ENCODE measurements around the gene PRKAR2A. TPM values are rescaled to one million over a fixed set of nuclear protein-coding genes. Genes with fewer than 3 reads are reported as not detected.

Gene PRKAR2A
- total and polyA plus RNA-seq, 9 of the 15 experiments (the other 6 are each of a cell fraction or from before 2014, with no cell fraction given), result 15.9 to 84.5 (median 37.6) TPM

DNA sequence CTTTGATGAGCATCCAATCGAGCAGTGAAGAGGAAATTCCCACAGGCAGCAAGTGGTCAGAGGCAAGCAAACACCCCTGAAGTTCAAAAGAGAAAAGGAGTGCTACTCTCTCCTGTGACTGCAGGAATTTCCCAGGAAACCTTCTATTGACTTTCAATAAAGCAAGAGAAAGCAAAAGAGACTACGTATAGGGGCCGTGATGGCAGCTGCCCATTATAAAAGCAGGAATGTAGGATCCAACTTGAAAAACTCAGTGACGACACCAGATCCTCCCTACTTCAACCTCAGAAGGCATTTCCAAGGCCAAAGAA, 77.5 kb downstream of the PRKAR2A start:
- H3K9ac ChIP-seq (ENCODE audit: insufficient read depth in 1 of 2, low read depth in 2 of 2, low read length in 2 of 2), result no peak overlapping the region
- POLR2A ChIA-PET, result interaction anchor here (0.6 kb wide), 1 partner anchor 734 kb away, joined by 3 read pairs; no protein-coding TSS in a partner anchor
- peaks cover 31% of the 10 kb centered on the region; the same call in 2 of the 3 replicates for H3K36me3 ChIP-seq (ENCODE audit: control insufficient read depth, insufficient read depth, low read length)
- no peaks in the 10 kb centered on the region for H3K9me1 ChIP-seq (ENCODE audit: control insufficient read depth, insufficient read depth, low read length)
- FAIRE-seq (no peak), ATAC-seq (no peak), DNase-seq (ENCODE audit: extremely low read depth in 1 of 4, low spot score in 3 of 4) (no peak)
- intact Hi-C loops (cut with micrococcal nuclease) (no loop called here), in situ Hi-C loops (cut with MboI) (no loop called here)
- TF ChIP-seq ETS2 (tag; IDR thresholded peaks at IDR 0.05; ENCODE audit: borderline replicate concordance, poor library complexity, severe bottlenecking) (no peak), RCOR1 (IDR thresholded peaks at IDR 0.05; ENCODE audit: borderline replicate concordance in 1 of 2, low read depth in 2 of 2, low read length in 2 of 2) (no peak), C11orf30 (IDR thresholded peaks at IDR 0.05; ENCODE audit: low read depth) (no peak), HDAC1 (IDR thresholded peaks at IDR 0.05) (no peak), ZNF444 (CRISPR knock-in tag; IDR thresholded peaks at IDR 0.05) (no peak), CTBP1 (IDR thresholded peaks at IDR 0.05; ENCODE audit: borderline replicate concordance) (no peak), SREBF2 (CRISPR knock-in tag; IDR thresholded peaks at IDR 0.05) (no peak), ZNF253 (CRISPR knock-in tag; conservative IDR thresholded peaks at IDR 0.05) (no peak), ZNF778 (CRISPR knock-in tag; IDR thresholded peaks at IDR 0.05) (no peak), PHF20 (IDR thresholded peaks at IDR 0.05; ENCODE audit: partially characterized antibody) (no peak), FOXJ2 (tag; IDR thresholded peaks at IDR 0.05) (no peak), ZNF583 (CRISPR knock-in tag; IDR thresholded peaks at IDR 0.05) (no peak), CXXC5 (CRISPR knock-in tag; IDR thresholded peaks at IDR 0.05) (no peak), HDAC3 (IDR thresholded peaks at IDR 0.05; ENCODE audit: borderline replicate concordance, partially characterized antibody) (no peak), HDGF (IDR thresholded peaks at IDR 0.05) (no peak)
- TF ChIP-seq, protein P1, sequence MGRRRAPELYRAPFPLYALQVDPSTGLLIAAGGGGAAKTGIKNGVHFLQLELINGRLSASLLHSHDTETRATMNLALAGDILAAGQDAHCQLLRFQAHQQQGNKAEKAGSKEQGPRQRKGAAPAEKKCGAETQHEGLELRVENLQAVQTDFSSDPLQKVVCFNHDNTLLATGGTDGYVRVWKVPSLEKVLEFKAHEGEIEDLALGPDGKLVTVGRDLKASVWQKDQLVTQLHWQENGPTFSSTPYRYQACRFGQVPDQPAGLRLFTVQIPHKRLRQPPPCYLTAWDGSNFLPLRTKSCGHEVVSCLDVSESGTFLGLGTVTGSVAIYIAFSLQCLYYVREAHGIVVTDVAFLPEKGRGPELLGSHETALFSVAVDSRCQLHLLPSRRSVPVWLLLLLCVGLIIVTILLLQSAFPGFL (CRISPR knock-in tag; IDR thresholded peaks at IDR 0.05), result no peak
- TF ChIP-seq, protein P2, sequence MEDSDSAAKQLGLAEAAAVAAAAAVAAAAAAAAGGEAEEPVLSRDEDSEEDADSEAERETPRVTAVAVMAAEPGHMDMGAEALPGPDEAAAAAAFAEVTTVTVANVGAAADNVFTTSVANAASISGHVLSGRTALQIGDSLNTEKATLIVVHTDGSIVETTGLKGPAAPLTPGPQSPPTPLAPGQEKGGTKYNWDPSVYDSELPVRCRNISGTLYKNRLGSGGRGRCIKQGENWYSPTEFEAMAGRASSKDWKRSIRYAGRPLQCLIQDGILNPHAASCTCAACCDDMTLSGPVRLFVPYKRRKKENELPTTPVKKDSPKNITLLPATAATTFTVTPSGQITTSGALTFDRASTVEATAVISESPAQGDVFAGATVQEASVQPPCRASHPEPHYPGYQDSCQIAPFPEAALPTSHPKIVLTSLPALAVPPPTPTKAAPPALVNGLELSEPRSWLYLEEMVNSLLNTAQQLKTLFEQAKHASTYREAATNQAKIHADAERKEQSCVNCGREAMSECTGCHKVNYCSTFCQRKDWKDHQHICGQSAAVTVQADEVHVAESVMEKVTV (CRISPR knock-in tag; IDR thresholded peaks at IDR 0.05), result no peak
- TF ChIP-seq, protein P3, sequence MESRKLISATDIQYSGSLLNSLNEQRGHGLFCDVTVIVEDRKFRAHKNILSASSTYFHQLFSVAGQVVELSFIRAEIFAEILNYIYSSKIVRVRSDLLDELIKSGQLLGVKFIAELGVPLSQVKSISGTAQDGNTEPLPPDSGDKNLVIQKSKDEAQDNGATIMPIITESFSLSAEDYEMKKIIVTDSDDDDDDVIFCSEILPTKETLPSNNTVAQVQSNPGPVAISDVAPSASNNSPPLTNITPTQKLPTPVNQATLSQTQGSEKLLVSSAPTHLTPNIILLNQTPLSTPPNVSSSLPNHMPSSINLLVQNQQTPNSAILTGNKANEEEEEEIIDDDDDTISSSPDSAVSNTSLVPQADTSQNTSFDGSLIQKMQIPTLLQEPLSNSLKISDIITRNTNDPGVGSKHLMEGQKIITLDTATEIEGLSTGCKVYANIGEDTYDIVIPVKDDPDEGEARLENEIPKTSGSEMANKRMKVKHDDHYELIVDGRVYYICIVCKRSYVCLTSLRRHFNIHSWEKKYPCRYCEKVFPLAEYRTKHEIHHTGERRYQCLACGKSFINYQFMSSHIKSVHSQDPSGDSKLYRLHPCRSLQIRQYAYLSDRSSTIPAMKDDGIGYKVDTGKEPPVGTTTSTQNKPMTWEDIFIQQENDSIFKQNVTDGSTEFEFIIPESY (CRISPR knock-in tag; IDR thresholded peaks at IDR 0.05), result no peak
- H3K4me2 ChIP-seq (ENCODE audit: insufficient read depth, low read length), result no peak overlapping the region
- WGBS (ENCODE audit: insufficient coverage, low coverage, missing lambda C conversion rate), result 91% methylated on average over 4 of the region's 4 CpGs
- H3K27ac ChIP-seq (ENCODE audit: extremely low read depth, low read depth, low read length), result no peak overlapping the region
- no TSS peak for BruUV-seq (replicated peaks)
- no peak overlapping the region for H2AFZ ChIP-seq (ENCODE audit: low read depth, low read length)
- CTCF ChIA-PET (ENCODE audit: low intra/inter-chr PET ratio), result no interaction called here
- H4K20me1 ChIP-seq (replicated peaks; ENCODE audit: control insufficient read depth, insufficient read depth, low read length), result no peaks in the 10 kb centered on the region
- H3K9me3 ChIP-seq (replicated peaks; ENCODE audit: control insufficient read depth, insufficient read depth, low read depth, low read length), result no peaks in the 10 kb centered on the region
- no peaks in the 10 kb centered on the region for H3K79me2 ChIP-seq (ENCODE audit: control insufficient read depth, insufficient read depth, low read length)
- H3K4me3 ChIP-seq, result no peak overlapping the region
- H3K4me1 ChIP-seq (replicated peaks in 1 of 2; ENCODE audit: control insufficient read depth in 2 of 2, insufficient read depth in 2 of 2, low read length in 2 of 2), result no peaks in the 10 kb centered on the region
- no peaks in the 10 kb centered on the region for H3K27me3 ChIP-seq (ENCODE audit: control insufficient read depth in 2 of 2, insufficient read depth in 2 of 2, low read length in 2 of 2)

All from K562 (cell line).